NT2/D1 (cell line): ENCODE measurements around the gene FAM169A.

Source experiments
- SUZ12 ChIP-seq: IDR thresholded peaks from 2 replicates; pipeline ENCODE4 v1.6.1; 2011; ENCODE audit not compliant: insufficient read length, insufficient read depth; ENCODE audit errors: extremely low read depth
- ZNF274 ChIP-seq: IDR thresholded peaks from 2 replicates; pipeline ENCODE4 v1.6.1; 2011; ENCODE audit warnings: mild to moderate bottlenecking, low read depth, low read length

DNA sequence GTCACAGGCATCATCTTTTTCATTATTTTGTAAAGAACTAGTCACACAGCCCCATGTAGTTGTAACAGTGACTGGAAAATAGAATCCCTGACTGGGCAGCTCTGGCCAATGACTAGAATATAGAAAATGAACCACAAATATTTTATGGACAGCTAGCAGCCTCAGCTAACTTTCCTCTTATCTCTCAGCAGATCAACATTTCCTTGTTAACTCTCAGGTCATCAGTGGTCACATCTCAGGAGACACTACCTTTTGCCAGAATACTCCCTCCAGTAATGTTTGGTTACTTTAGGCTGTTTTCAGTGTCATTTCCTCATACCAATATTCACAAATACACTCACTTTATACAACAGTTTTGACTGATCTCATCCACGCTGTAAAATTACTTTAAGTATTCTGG lies 43.9 kb downstream of the FAM169A start:
- TF ChIP-seq SUZ12, result no peak
- TF ChIP-seq ZNF274, result no peak
